GM21723 (cell line): Measurements from ENCODE around the gene SLC16A4.
A peak's percentile ranks its signal among the peaks of the same experiment; 100 is the strongest.
"Not testable (repeated sequence)": the region's sequence is repeated elsewhere in the genome, so short reads cannot be mapped to it uniquely, and the experiment has no call there.

Experiments used
- ATAC-seq: cut with Tn5 transposase; IDR thresholded peaks from one replicate; pipeline ENCODE4 v1.9.1; 2021; ENCODE audit warnings: mild to moderate bottlenecking, moderate library complexity; ENCODE audit not compliant: unreplicated experiment

SLC16A4 gene

GRCh38 chr1:110409316-110409715 is 18.5 kb upstream of the SLC16A4 start:
- no peak for ATAC-seq

GRCh38 chr1:110408488-110408887 is 17.7 kb upstream of the SLC16A4 start:
- ATAC-seq, result no peak

- ATAC-seq, result peak; percentile 89
These were observed 16.7 kb upstream of the SLC16A4 start, which contains the start of gene LAMTOR5 for GRCh38 chr1:110407260-110408210. Gene LAMTOR5 (minus strand): TSS chr1:110407694. CDS start chr1:110407620, 74 bp downstream.

- ATAC-seq, result not testable (repeated sequence)
These were observed 15.6 kb upstream of the SLC16A4 start for GRCh38 chr1:110406407-110406806.

GRCh38 chr1:110404401-110404800 is 13.6 kb upstream of the SLC16A4 start:
- no peak for ATAC-seq

DNA sequence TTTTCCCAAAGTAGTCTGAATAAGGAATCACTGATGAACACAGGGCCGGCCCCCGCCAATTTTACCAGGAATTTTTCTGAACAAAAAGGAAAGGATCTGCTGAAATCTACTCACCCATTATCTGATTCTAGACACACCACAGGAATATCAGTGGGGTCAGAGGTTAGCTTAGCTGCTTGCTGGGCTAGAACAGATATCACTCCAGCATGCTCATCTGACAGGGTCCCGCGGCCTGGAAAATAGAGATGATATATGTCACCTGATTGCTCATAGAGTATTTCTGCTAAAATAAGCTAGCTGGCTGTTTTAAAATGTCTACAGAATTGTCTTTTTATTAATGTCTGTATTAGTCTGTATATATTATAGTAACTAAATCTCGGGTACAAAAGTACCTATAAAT is 13.0 kb upstream of the SLC16A4 start:
- no peak for ATAC-seq

GRCh38 chr1:110396259-110396958 is 5.6 kb upstream of the SLC16A4 start:
- not testable (repeated sequence) for ATAC-seq

- ATAC-seq, result no peak
These were observed 3.6 kb upstream of the SLC16A4 start for GRCh38 chr1:110394493-110394820.

GRCh38 chr1:110393691-110394492 is 3.1 kb upstream of the SLC16A4 start:
- no peak for ATAC-seq

DNA sequence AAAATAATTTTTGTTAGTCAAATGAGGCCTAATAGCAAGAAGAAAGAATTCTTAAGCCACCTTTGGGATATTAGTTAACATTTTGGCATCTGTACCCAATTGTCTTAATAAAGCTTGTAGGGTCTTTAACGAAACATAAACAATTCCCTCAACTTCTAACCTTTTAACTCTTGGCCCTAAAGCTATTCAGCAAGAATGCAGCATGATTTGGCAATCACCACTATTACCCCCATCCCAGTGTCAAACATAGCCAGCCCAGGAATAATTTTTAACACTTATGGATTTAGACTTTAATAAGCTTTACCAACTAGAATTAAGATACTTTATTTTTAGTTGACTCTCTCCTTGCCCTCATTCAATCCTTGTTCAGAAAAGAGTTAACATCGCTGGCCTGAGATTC is 2.5 kb upstream of the SLC16A4 start:
- ATAC-seq, result no peak

- ATAC-seq, result no peak
These were observed 730 bp downstream of the SLC16A4 start for GRCh38 chr1:110390096-110390495.

- no peak for ATAC-seq
These were observed 3.6 kb downstream of the SLC16A4 start for GRCh38 chr1:110387048-110387754.

- ATAC-seq, result no peak
These were observed 5.5 kb downstream of the SLC16A4 start for GRCh38 chr1:110385369-110385768.

- ATAC-seq, result peak; percentile 66
These were observed 6.1 kb downstream of the SLC16A4 start for GRCh38 chr1:110384581-110385321.

DNA sequence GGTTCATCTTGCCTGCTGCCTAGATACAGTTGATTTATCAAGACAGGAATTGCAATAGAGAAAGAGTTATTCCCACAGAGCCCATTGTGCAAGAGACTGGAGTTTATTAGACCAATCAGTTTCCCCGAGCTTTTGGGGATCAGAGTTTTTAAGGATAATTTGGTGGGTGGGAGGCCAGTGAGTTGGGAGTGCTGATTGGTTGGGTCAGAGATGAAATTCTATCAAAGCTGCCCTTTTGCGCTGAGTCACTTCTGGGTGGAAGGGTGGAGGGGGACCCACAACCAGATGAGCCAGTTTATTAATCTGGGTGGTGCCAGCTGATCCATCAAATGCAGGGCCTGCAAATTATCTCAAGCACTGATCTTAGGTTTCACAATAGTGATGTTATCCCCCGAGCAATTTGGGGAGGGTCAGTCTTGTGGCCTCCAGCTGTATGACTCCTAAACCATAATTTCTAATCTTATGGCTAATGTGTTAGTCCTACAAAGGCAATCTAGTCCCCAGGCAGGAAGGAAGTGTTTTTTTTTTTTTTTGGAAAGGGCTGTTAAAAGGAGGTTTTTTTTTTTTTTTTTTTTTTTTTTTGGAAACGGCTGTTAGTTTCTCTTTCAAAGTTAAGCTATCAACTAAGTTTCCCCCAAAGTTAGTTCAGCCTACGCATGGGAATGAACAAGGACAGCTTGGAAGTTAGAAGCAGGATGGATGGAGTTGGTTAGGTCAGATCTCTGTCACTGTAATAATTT is 7.4 kb downstream of the SLC16A4 start:
- no peak for ATAC-seq

- no peak for ATAC-seq
These were observed 10.0 kb downstream of the SLC16A4 start for GRCh38 chr1:110380672-110381283.

DNA sequence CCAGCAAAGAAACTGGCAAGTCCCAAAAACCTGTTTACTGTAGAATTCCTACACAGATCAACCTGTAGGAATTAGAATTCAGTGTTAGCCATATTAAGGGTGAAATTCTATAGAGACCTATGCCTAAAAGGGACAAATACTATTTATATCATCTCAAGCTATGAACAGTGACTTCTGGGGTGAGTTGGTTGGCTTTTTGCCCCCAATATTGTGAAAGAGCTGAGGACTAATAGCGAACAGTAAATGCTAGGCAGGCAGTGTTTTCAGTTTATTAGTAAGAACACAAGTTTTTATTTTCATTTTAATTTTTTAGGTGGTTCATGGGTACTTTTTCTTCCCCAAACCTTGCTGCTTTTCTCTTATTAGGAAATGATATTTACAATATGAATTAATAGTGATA is 15.3 kb downstream of the SLC16A4 start:
- no peak for ATAC-seq

DNA sequence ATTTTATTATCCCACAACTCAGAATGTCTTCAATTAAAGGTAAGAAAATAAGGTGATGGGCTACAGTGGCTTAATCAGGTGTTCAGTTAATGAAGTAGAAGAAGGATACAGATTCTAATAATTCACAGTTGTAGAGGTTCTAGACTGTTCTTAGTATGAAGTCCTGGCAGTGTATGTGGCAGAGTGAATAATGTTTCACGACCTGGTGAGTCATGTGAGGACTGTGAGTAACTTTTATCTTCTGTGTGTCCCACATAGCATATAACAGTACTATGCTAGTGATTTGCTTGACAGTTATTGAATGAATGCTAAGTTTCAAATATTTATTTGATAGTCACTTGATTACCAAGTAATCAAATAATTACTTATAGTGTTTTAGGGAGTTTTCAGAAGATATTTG is 20.0 kb downstream of the SLC16A4 start:
- ATAC-seq, result no peak

GRCh38 chr1:110364221-110364620 is 26.6 kb downstream of the SLC16A4 start:
- ATAC-seq, result no peak
